HG03066 (cell line): ENCODE measurements around the gene STX1B.
"Not testable (repeated sequence)": the region's sequence is repeated elsewhere in the genome, so short reads cannot be mapped to it uniquely, and the experiment has no call there.

ENCODE experiments used
- ATAC-seq: cut with Tn5 transposase; IDR thresholded peaks from one replicate; pipeline ENCODE4 v1.9.1; 2021; ENCODE audit warnings: low read depth; ENCODE audit not compliant: unreplicated experiment

STX1B gene

GRCh38 chr16:30954993-30955392 is 55.4 kb downstream of the STX1B start:
- no peak for ATAC-seq

GRCh38 chr16:30953511-30954124 is 56.8 kb downstream of the STX1B start:
- no peak for ATAC-seq

GRCh38 chr16:30953111-30953510 is 57.3 kb downstream of the STX1B start:
- ATAC-seq = no peak

- no peak for ATAC-seq
Observed at GRCh38 chr16:30951750-30952149, 58.7 kb downstream of the STX1B start.

- no peak for ATAC-seq
Observed at GRCh38 chr16:30951193-30951592, 59.2 kb downstream of the STX1B start.

- no peak for ATAC-seq
Observed at GRCh38 chr16:30950516-30951065, 59.8 kb downstream of the STX1B start.

- peak; percentile 53 for ATAC-seq
Observed at GRCh38 chr16:30949650-30950515, 60.6 kb downstream of the STX1B start.

- peak; percentile 73 for ATAC-seq
Observed at GRCh38 chr16:30948667-30949649, 61.5 kb downstream of the STX1B start, which contains the start of gene ORAI3. Gene ORAI3, plus strand, starts transcription at chr16:30949068. Its CDS starts 222 bp downstream, at chr16:30949290.

- peak; percentile 6 for ATAC-seq
Observed at GRCh38 chr16:30947859-30948666, 62.4 kb downstream of the STX1B start.

GRCh38 chr16:30947541-30947858 is 62.9 kb downstream of the STX1B start:
- no peak for ATAC-seq

GRCh38 chr16:30946671-30947540 is 63.5 kb downstream of the STX1B start:
- ATAC-seq = no peak

- no peak for ATAC-seq
Observed at GRCh38 chr16:30944352-30944751, 66.1 kb downstream of the STX1B start.

GRCh38 chr16:30942426-30942806 is 68.0 kb downstream of the STX1B start:
- ATAC-seq = no peak

GRCh38 chr16:30941600-30942425 is 68.6 kb downstream of the STX1B start:
- ATAC-seq = peak; percentile 91

- not testable (repeated sequence) for ATAC-seq
Observed at GRCh38 chr16:30939571-30939970, 70.9 kb downstream of the STX1B start.
